ENCODE measurements around the gene UBL3. TPM values are rescaled to one million over a fixed set of nuclear protein-coding genes. Genes with fewer than 3 reads are reported as not detected.

The UBL3 gene
- total RNA-seq, 1 experiment from 2014 or later, result 19.0 TPM

GRCh38 chr13:29791997-29792780 is 58.2 kb downstream of the UBL3 start:
- no CpG with 5 or more reads among the region's 5 CpGs for WGBS (ENCODE audit: extremely low coverage, insufficient read length, low lambda C conversion rate)
- peaks cover 0 to 6% (median 0%) of the 10 kb centered on the region in 3 experiments; a peak in 3 of 7 replicates for H3K36me3 Mint-ChIP-seq (ENCODE audit: insufficient read depth in 1 of 3, low read depth in 3 of 3)
- H3K4ac ChIP-seq (ENCODE audit: low read depth, low read length), result no peak overlapping the region

More at GRCh38 chr13:29791997-29792780, 58.2 kb downstream of the UBL3 start:
- Mint-ChIP-seq H3K27me3 (ENCODE audit: low read depth) (no peaks in the 10 kb centered on the region), H3K4me1 (peaks cover 12 to 13% of the 10 kb centered on the region in 2 experiments), H3K4me3 (no peak overlapping the region), H3K27ac (no peak overlapping the region), H3K9me3 (no peaks in the 10 kb centered on the region)
- Histone ChIP-seq H3K14ac (ENCODE audit: insufficient read depth, low read length) (no peak overlapping the region), H2BK5ac (ENCODE audit: insufficient read length, low read length) (no peak overlapping the region), H2AK5ac (ENCODE audit: insufficient read length, low read length) (no peak overlapping the region), H3K18ac (ENCODE audit: insufficient read length, low read depth, low read length) (no peak overlapping the region), H4K5ac (ENCODE audit: insufficient read length, low read depth, low read length) (no peak overlapping the region), H4K91ac (ENCODE audit: insufficient read length, low read depth, low read length) (no peak overlapping the region), H3K23ac (ENCODE audit: insufficient read length, low read depth, low read length) (no peak overlapping the region), H2BK12ac (ENCODE audit: insufficient read length, low read depth, low read length) (no peak overlapping the region), H3K4me1 (ENCODE audit: insufficient read depth, low read length) (no peaks in the 10 kb centered on the region), H3K9me3 (ENCODE audit: control insufficient read depth, low read depth, low read length) (no peaks in the 10 kb centered on the region), H3T11ph (ENCODE audit: low read length) (no peak overlapping the region), H2BK120ac (ENCODE audit: low read depth, low read length, poor library complexity, severe bottlenecking) (no peak overlapping the region), H3K79me1 (ENCODE audit: insufficient read depth, low read depth, low read length, poor library complexity, severe bottlenecking) (peaks cover 3% of the 10 kb centered on the region), H2AFZ (ENCODE audit: low read length) (no peak overlapping the region), H4K20me1 (ENCODE audit: control insufficient read depth, insufficient read depth, insufficient read length) (no peaks in the 10 kb centered on the region), H3K27ac (ENCODE audit: insufficient read length, low read depth, low read length) (no peak overlapping the region), H3K23me2 (ENCODE audit: insufficient read length, low read depth, low read length, poor library complexity, severe bottlenecking) (no peaks in the 10 kb centered on the region), H4K8ac (replicated peaks; ENCODE audit: insufficient read length, low read depth, low read length) (no peak overlapping the region), H2BK20ac (ENCODE audit: low read depth, low read length, poor library complexity, severe bottlenecking) (no peak overlapping the region), H3K27me3 (ENCODE audit: insufficient read depth, low read length) (no peaks in the 10 kb centered on the region), H3K56ac (ENCODE audit: insufficient read length, low read depth, low read length) (no peak overlapping the region), H3K9ac (ENCODE audit: extremely low read depth, insufficient read length, low read length) (no peak overlapping the region), H3K4me2 (ENCODE audit: insufficient read depth, insufficient read length, low read length) (no peak overlapping the region), H3K79me2 (ENCODE audit: insufficient read depth, low read length) (peaks cover 2% of the 10 kb centered on the region; the same call in 1 of the 2 replicates), H2BK15ac (ENCODE audit: low read depth, low read length) (no peak overlapping the region)
- DNase-seq, result no peak
- no peak for TF ChIP-seq CTCF (conservative IDR thresholded peaks at IDR 0.05)
